ENCODE measurements around the gene MAPK8IP1.

Gene MAPK8IP1

DNA sequence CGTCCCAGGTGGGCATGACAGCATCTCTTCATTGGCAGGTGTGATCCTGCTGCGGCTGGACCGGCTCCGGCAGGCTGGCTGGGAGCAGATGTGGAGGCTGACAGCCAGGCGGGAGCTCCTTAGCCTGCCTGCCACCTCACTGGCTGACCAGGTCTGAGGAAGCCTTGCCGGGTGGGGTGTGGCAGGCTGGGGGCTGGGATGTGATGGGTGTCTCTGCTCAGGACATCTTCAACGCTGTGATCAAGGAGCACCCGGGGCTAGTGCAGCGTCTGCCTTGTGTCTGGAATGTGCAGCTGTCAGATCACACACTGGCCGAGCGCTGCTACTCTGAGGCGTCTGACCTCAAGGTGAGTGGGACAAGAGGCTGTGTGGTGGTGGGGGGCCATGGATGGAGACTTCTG lies 40.5 kb downstream of the MAPK8IP1 start:
- TF ChIP-seq POLR2A (IDR thresholded peaks at IDR 0.05; ENCODE audit: low read length) (no peak), GATA1 (IDR thresholded peaks at IDR 0.05; ENCODE audit: low read depth, low read length) (no peak)
- DNase-seq, result no peak

DNA sequence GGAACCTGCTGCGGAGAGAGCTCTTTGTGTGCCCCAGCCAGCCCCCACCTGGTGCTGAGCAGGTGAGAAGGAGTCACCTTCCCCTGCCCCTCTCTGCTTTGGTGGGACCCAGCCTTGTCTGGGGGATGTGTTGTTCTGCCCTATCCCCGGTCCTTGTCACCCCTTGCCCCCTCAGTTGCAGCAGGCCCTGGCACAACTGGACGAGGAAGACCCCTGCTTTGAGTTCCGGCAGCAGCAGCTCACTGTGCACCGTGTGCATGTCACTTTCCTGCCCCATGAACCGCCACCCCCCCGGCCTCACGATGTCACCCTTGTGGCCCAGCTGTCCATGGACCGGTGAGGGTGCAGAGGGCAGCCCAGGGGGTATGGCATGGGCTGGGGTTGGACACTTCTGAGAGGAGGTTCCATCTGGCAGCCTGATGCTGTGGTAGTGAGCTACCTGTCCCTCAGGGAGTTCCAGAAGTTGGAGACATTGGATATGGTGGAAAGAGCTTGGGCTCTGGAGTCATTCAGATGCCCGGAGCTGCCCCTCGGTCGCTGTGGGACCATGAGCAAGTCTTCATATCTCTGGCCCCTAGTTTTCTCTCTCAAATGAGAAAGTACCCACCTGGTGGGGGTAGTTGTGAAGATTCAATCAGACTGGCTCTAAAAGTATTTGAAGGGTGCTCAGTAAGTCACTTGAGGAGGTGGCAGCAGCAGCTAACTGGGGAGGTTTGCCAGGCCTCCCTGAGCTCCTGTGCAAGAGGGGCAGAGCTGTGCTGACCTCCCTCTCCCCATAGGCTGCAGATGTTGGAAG lies 41.3 kb downstream of the MAPK8IP1 start:
- no peak for TF ChIP-seq POLR2A (IDR thresholded peaks at IDR 0.05; ENCODE audit: low read length)
- TF ChIP-seq GATA1 (IDR thresholded peaks at IDR 0.05; ENCODE audit: low read depth, low read length), result no peak
- DNase-seq, result no peak

DNA sequence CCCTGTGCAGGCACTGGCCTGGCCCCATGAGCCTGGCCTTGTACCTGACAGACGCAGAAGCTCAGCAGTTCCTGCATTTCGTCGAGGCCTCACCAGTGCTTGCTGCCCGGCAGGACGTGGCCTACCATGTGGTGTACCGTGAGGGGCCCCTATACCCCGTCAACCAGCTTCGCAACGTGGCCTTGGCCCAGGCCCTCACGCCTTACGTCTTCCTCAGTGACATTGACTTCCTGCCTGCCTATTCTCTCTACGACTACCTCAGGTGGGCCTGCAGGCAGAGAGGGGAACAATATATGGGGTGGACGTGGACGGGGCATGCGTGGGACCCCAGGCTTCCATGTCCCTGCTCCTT lies 41.9 kb downstream of the MAPK8IP1 start:
- TF ChIP-seq GATA1 (IDR thresholded peaks at IDR 0.05; ENCODE audit: low read depth, low read length) (no peak), POLR2A (IDR thresholded peaks at IDR 0.05; ENCODE audit: low read length) (no peak)
- no peak for DNase-seq

DNA sequence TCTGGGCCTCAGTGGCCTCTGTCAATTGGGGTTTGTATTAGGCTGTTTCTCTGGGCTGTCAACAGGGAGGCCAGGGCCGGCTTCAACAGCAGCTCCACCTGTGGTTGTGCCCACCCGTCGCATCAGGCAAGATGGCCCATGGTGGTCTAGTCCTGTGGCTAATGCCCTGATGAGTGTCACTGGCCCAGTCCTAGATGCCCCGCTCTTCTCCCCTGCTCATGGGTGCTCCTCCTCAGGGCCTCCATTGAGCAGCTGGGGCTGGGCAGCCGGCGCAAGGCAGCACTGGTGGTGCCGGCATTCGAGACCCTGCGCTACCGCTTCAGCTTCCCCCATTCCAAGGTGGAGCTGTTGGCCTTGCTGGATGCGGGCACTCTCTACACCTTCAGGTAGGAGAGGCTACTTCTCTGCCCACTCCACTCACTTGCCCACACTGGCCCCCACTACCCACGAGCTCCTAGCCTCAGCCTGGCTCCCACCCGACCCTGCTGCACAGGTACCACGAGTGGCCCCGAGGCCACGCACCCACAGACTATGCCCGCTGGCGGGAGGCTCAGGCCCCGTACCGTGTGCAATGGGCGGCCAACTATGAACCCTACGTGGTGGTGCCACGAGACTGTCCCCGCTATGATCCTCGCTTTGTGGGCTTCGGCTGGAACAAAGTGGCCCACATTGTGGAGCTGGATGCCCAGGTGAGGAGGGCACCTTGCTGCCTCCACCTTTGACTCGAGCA lies 42.4 kb downstream of the MAPK8IP1 start:
- TF ChIP-seq GATA1 (IDR thresholded peaks at IDR 0.05; ENCODE audit: low read depth, low read length) (no peak), POLR2A (IDR thresholded peaks at IDR 0.05; ENCODE audit: low read length) (no peak)
- DNase-seq, result no peak

DNA sequence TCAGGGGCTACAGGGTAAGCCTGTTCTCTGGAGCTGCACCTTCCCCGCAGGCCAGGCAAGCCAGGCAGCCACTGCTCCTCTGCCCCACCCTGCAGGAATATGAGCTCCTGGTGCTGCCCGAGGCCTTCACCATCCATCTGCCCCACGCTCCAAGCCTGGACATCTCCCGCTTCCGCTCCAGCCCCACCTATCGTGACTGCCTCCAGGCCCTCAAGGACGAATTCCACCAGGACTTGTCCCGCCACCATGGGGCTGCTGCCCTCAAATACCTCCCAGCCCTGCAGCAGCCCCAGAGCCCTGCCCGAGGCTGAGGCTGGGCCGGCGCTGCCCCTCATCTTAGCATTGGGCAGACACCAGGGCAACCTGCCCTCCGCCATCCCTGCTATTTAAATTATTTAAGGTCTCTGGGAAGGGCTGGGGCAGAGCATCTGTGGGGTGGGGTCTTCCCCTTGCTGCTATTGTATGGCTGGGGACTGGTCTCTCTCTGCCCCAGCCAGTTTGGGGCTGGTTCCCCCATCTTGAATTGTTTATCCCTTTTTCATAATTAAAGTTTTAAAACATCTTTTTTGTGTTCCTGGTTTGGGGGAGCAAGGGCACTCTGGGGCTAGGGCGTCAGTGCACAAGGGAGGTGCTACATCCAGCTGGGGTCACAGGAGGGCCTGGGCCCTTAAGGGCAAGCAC lies 43.2 kb downstream of the MAPK8IP1 start:
- no peak for DNase-seq
- TF ChIP-seq POLR2A (IDR thresholded peaks at IDR 0.05; ENCODE audit: low read length), result no peak
- no peak for TF ChIP-seq GATA1 (IDR thresholded peaks at IDR 0.05; ENCODE audit: low read depth, low read length)

DNA sequence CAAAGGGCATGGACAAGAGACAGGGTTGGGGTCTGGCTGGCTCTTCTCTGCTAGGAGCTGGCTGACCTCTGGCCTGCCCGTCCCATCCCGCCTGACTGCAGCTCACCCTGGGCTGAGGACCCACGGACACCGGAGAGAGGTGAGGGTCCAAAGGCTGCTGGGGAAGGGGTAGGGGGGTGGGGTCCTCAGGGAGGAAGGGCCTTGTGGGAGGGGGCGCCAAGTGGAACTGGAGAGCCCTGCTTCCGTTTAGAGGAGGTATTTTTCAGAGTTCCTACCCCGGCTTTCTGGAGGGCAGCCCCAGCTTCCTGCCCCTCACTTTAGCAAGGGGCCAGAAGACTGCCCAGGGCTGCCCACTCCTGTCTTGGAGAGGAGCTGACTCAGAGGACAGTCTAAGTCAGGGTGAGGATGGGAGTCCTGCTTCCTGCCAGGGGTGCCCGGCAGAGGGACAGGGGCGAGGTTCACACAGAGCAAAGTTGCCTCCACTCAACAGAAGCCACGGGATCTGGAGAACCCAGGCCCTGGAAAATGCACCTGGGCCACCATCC lies 44.1 kb downstream of the MAPK8IP1 start:
- DNase-seq, result no peak
- TF ChIP-seq GATA1 (IDR thresholded peaks at IDR 0.05; ENCODE audit: low read depth, low read length), result no peak
- TF ChIP-seq POLR2A (IDR thresholded peaks at IDR 0.05; ENCODE audit: low read length), result no peak

DNA sequence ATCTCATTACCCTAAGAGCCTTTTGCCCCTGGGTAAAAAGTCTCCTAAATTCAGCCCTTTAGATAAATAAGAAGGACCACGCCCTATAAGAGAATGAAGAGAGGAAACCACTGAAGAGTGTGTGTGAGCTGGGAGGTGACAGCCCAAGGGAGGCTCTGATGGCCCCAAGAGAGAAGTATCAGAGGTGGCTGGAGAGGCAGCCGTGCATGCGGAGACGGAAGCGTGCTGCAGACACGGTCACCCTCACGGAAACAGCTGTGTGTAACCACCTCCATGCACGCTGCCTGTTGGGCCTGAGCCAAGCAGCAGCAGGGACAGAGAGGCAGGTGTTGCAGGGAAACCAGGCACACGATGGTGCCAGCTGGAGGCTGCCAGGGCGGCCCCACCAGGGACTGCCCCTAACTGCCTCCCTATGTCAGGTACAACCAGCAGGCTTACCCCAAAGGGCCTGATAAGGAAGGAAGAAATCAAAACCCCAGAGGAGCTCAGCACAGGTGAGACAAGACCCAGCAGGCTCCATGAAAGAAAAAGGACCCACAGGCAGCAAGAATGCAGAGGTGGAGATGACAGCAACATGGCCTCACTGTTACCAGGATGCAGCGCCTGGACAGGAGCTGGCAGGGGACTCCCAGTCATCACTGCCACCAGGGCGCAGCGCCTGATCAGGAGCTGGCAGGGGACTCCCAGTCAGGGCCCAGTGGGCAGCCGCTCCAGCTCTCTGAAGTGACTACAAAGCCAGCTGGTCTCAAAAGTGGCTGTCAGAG lies 44.8 kb downstream of the MAPK8IP1 start:
- TF ChIP-seq GATA1 (IDR thresholded peaks at IDR 0.05; ENCODE audit: low read depth, low read length) (no peak), POLR2A (IDR thresholded peaks at IDR 0.05; ENCODE audit: low read length) (no peak)
- no peak for DNase-seq

DNA sequence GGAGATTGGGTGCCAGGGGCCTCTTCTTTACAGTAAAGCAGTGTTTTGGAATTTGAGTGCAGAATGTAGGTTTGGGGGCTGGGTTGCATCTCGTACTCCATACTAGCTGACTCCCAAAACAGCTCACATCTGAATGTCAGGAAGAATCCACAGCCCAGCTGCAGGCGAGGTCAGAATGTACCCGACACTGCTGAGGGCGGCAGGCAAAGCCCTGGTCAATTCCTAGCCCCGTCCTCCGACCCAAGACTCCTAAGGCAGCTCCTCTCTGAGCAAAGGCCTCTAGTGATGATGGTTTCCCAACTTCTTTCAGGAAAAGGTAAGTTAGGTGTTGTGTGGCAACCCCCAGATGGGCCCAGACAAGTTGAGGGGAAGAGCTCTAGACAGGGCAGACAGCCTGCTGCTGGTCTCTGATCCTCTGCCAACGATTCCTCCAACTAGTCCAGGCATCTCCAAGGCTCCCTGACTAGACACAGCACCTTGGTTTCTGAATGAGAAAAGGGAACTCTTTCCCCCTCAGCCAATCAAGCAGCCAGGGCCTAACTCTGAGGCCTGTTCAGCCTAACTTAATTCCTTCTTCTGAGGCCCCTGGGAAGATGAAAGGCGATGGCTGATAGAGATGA lies 45.6 kb downstream of the MAPK8IP1 start:
- no peak for TF ChIP-seq POLR2A (IDR thresholded peaks at IDR 0.05; ENCODE audit: low read length)
- TF ChIP-seq GATA1 (IDR thresholded peaks at IDR 0.05; ENCODE audit: low read depth, low read length), result no peak

DNA sequence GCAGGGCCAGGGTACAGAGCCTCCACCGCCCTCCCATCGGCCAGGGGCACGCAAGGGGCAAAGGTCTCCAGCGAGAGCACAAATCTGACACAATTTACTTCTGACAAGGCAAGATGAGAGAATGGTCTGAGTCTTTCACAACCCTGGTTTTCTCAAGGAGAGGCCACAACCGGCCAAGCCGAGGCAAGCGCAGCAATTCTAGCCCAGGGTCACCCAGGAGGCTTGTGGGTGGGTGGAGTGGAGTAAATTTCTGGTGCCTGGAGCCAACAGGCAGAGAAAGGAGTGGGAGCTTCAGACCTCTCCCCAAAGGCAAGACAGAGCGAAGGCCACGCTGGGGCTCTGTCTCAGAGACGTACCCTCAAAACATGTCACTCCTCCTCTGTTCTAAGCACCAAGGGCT lies 46.3 kb downstream of the MAPK8IP1 start:
- TF ChIP-seq GATA1 (IDR thresholded peaks at IDR 0.05; ENCODE audit: low read depth, low read length), result no peak
- no peak for TF ChIP-seq POLR2A (IDR thresholded peaks at IDR 0.05; ENCODE audit: low read length)
- DNase-seq, result no peak

More for the DNA sequence above, 45.6 kb downstream of the MAPK8IP1 start:
- no peak for DNase-seq

DNA sequence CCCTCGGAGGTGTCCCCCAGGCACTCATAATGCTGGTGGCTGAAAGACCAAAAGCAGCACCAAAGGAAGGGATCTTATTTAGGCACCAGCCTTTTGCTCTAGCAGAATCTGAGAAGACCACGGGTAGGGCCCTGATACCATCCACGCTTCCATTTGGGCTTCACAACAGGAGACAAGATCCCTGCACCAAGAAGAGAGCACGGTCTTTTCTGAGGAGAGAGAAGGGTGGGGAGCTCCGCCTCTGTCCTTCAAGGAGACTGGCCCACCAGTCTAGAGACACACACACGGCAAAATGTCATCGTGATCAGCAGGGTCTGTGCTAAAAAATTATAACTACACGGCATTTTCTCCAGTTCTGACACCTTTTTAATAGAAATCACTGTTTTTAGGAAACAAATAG lies 46.8 kb downstream of the MAPK8IP1 start:
- TF ChIP-seq POLR2A (IDR thresholded peaks at IDR 0.05; ENCODE audit: low read length) (no peak), GATA1 (IDR thresholded peaks at IDR 0.05; ENCODE audit: low read depth, low read length) (no peak)
- no peak for DNase-seq

DNA sequence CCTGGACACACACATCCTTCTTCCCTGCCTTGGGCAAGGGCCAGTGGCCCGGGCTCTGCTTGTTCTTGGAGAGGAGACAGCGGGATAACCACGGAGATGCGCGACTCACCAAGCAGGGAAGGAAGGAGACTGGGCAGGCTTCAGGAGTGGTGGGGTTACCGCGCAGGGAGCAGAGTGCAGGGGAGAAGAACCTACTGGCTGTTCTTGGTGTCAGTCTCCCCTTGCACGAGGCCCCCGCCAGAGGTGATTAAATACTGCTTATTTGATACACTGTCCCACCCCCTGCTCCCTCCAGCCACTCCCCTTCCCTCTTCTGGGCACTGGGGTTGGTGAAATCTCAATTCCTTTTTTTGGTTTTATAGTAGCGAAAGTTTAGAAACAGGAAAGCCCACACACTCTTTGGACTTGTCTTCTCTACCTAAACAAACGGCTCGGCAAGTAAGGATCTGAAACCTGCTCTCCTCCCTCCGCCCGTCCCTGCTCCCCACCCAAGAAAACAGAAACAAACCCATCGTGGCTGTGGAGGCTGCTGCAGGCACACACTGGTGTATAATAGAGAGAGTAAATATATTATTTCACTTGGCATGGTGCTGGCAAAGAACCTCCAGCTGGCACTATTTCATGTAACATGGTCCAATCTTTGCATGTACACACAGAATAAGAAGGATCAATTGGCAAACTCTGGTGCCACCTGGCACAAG lies 47.8 kb downstream of the MAPK8IP1 start:
- TF ChIP-seq GATA1 (IDR thresholded peaks at IDR 0.05; ENCODE audit: low read depth, low read length) (no peak), POLR2A (IDR thresholded peaks at IDR 0.05; ENCODE audit: low read length) (no peak)
- DNase-seq, result no peak

DNA sequence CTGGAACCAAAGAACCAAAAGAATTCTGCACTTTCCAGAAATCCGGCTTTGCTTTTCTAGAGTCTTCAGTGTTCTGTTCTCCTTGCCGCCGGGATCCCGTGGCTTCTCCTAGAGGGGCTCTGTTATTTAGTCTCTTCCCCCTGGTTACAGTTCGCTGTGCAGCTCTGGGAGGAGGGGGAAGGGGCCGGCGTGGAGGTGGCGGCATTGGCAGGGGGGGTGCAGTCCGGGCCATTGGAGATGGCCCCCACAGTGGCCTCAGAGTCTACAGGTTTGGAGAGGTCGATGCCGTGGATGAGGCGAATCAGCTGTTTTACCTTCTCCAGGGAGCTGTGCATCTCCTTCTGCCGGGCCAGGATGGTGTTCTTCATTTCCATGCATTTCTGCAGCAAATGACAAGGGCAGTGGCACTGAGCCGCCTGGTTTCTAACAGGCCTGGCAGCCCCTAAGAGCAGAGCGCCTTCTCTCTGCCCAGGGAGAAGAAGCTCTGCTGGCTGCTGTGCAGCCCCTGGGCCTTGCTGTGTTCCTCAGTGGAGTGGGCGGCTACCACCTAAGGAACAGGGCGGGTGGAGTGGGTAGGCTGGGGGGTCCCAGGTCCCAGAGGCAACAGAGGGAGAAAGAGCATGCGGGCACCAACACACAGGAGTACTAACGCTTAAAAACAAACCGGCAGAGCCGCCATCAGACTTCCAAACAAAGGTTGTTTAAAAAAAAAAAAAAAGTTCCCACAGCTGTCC lies 48.6 kb downstream of the MAPK8IP1 start:
- no peak for DNase-seq
- no peak for TF ChIP-seq POLR2A (IDR thresholded peaks at IDR 0.05; ENCODE audit: low read length)
- TF ChIP-seq GATA1 (IDR thresholded peaks at IDR 0.05; ENCODE audit: low read depth, low read length), result no peak

Measured in erythroblast (primary cell).